Prostate gland (tissue), 2 donors: Measurements from ENCODE around the gene WTAP.

Source experiments
- CTCF ChIP-seq, 4 experiments: fragments of 200-600 bp in 2 of 4; fragments of 450-650 bp in 2 of 4; sonication (generic) in 2 of 4; IDR thresholded peaks; 1 replicate in 3 of 4; 2 replicates in 1 of 4; pipeline ENCODE4 v1.5.1; 2016 to 2019; ENCODE audit warnings: antibody characterized with exemption in 4 of 4, mild to moderate bottlenecking in 2 of 4, moderate library complexity in 2 of 4
- POLR2AphosphoS5 ChIP-seq: sonication (generic); formaldehyde crosslinking; IDR thresholded peaks from one replicate; pipeline ENCODE4 v1.6.1; 2017; ENCODE audit warnings: antibody characterized with exemption

GRCh38 chr6:159689001-159689400, 38.3 kb upstream of the WTAP start:
- TF ChIP-seq CTCF (IDR thresholded peaks at IDR 0.05) (no peak), POLR2AphosphoS5 (peak; percentile 3)
